Loucy (cell line): ENCODE data around the gene ZMYND15.

ENCODE experiments used
- H2AFZ ChIP-seq: fragments of 200-600 bp; sonication (generic); 2 replicates; pipeline ENCODE4 v1.6.0; 2016; ENCODE audit warnings: antibody characterized with exemption, mild to moderate bottlenecking, low read length, moderate library complexity
- H3F3A ChIP-seq: fragments of 200-600 bp; 2 replicates; pipeline ENCODE4 v1.6.0; 2016; ENCODE audit warnings: antibody characterized with exemption, low read depth, mild to moderate bottlenecking
- H3K27me3 ChIP-seq: fragments of 200-600 bp; sonication (generic); 2 replicates; pipeline ENCODE4 v1.6.1; 2014; ENCODE audit warnings: low read length, mild to moderate bottlenecking; ENCODE audit not compliant: insufficient read depth, poor library complexity, severe bottlenecking
- H3K36me3 ChIP-seq: fragments of 200-600 bp; sonication (generic); 2 replicates; pipeline ENCODE4 v1.6.1; 2016; ENCODE audit warnings: low read length; ENCODE audit not compliant: insufficient read depth
- H3K4me1 ChIP-seq: fragments of 200-600 bp; sonication (generic); 2 replicates; pipeline ENCODE4 v1.5.1; 2014; ENCODE audit warnings: low read length, mild to moderate bottlenecking; ENCODE audit not compliant: insufficient read depth, poor library complexity, severe bottlenecking
- H3K4me2 ChIP-seq: fragments of 200-600 bp; sonication (generic); 2 replicates; pipeline ENCODE4 v1.6.0; 2014; ENCODE audit warnings: antibody characterized with exemption, low read length, low read depth, mild to moderate bottlenecking; ENCODE audit not compliant: poor library complexity, severe bottlenecking
- H3K4me3 ChIP-seq: fragments of 200-600 bp; sonication (generic); 2 replicates; pipeline ENCODE4 v1.5.1; 2014; ENCODE audit warnings: low read length, mild to moderate bottlenecking, mixed read lengths; ENCODE audit not compliant: poor library complexity, severe bottlenecking
- H3K79me2 ChIP-seq: fragments of 200-600 bp; sonication (generic); 2 replicates; pipeline ENCODE4 v1.6.1; 2014; ENCODE audit warnings: low read length; ENCODE audit not compliant: insufficient read depth
- H3K9ac ChIP-seq: fragments of 200-600 bp; sonication (generic); 2 replicates; pipeline ENCODE4 v1.6.0; 2014; ENCODE audit warnings: mild to moderate bottlenecking, low read depth, low read length, moderate library complexity; ENCODE audit not compliant: poor library complexity, severe bottlenecking
- H3K9me2 ChIP-seq: fragments of 200-600 bp; sonication (generic); replicated peaks from 2 replicates; pipeline ENCODE4 v1.6.1; 2016; ENCODE audit warnings: low read depth, low read length, mixed read lengths
- H3K9me3 ChIP-seq: fragments of 200-600 bp; sonication (generic); 2 replicates; pipeline ENCODE4 v1.6.1; 2014; ENCODE audit warnings: mild to moderate bottlenecking, antibody characterized with exemption, low read length, low read depth; ENCODE audit not compliant: insufficient read depth
- H4K20me1 ChIP-seq: fragments of 200-600 bp; sonication (generic); 2 replicates; pipeline ENCODE4 v1.6.0; 2014; ENCODE audit warnings: antibody characterized with exemption, low read length, mild to moderate bottlenecking; ENCODE audit not compliant: insufficient read depth, poor library complexity, severe bottlenecking
- EZH2phosphoT487 ChIP-seq: fragments of 200-600 bp; IDR thresholded peaks from 2 replicates; pipeline ENCODE4 v1.6.1; 2018; ENCODE audit warnings: antibody characterized with exemption, mild to moderate bottlenecking, moderate library complexity, borderline replicate concordance
- TF ChIP-seq, protein P1 (sequence below): fragments of 200-600 bp; sonication (generic); conservative IDR thresholded peaks from 2 replicates; pipeline ENCODE4 v1.5.1; 2014; ENCODE audit warnings: mild to moderate bottlenecking, antibody characterized with exemption, low read length

The ZMYND15 gene

DNA sequence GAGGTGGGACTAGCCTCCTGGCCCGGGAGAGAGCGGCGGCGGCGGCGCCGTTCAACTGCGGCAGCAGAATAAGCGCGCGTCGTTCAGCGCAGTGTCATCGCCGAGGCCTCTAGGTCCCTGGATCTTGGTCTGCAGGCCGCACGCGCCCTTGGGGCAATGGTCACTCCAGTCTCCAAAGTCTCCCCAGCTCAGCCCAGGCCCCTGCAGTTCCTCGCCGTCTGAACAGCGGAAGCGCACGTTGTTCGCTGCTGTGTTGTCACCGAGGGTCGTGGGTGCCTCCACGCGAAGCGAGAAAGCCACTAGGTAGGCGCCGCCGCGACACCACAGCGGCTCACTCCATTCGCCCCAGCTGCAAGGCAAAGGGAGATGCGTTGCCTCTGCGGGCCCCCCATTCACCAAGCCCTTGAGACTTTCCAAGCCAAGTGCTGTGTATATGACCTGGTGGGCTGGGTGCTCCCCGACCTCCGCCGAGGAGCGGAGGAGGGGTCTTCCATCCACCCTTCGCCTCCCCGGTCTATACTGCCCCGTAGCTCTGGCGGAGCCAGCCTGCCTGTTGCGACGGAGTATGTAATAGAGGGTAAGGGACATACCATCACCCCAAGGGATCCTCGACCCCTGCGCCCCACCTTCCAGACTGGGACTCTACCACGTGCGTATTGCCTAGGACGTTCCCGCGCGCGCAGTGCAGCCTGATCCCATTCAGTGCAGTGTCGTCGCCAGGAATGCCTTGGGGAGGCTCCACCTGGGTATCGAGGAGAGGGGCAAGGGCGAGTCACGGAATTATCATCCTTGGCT, 45.9 kb downstream of the ZMYND15 start:
- Histone ChIP-seq H3K4me2 (no peak overlapping the region), H3K9ac (no peak overlapping the region), H3K36me3 (no peaks in the 10 kb centered on the region), H2AFZ (no peak overlapping the region), H3K9me3 (no peaks in the 10 kb centered on the region), H3K9me2 (no peaks in the 10 kb centered on the region), H4K20me1 (no peaks in the 10 kb centered on the region), H3K4me1 (peaks cover 7% of the 10 kb centered on the region), H3K79me2 (no peaks in the 10 kb centered on the region), H3F3A (peaks cover 4% of the 10 kb centered on the region; the same call in 1 of the 2 replicates), H3K4me3 (no peak overlapping the region), H3K27me3 (no peaks in the 10 kb centered on the region)
- TF ChIP-seq, protein P1, sequence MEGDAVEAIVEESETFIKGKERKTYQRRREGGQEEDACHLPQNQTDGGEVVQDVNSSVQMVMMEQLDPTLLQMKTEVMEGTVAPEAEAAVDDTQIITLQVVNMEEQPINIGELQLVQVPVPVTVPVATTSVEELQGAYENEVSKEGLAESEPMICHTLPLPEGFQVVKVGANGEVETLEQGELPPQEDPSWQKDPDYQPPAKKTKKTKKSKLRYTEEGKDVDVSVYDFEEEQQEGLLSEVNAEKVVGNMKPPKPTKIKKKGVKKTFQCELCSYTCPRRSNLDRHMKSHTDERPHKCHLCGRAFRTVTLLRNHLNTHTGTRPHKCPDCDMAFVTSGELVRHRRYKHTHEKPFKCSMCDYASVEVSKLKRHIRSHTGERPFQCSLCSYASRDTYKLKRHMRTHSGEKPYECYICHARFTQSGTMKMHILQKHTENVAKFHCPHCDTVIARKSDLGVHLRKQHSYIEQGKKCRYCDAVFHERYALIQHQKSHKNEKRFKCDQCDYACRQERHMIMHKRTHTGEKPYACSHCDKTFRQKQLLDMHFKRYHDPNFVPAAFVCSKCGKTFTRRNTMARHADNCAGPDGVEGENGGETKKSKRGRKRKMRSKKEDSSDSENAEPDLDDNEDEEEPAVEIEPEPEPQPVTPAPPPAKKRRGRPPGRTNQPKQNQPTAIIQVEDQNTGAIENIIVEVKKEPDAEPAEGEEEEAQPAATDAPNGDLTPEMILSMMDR, result no peak
- TF ChIP-seq EZH2phosphoT487, result no peak

DNA sequence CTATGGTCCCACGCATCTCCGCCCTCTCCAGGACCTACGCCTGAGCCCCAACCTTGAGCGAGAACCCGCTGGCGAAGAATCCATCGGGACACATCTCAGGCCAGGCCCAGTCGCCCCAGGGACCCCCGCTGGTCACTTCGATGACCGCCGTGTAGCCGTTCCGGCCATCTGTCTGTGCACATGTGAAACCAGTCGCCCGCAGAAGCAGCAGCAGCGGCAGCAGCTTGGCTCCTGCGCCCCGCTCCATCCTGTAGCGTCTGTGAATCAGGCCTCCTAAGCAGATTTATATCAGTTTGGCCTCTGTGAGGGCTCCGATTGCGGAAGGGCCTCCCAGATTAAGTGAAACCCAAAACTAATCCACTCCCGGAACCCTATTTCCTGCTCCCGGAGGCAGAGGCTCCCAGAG, 46.5 kb downstream of the ZMYND15 start, which contains the start of gene VMO1:
Gene VMO1 (minus strand): TSS at position 259 of the 406 bp plus-strand sequence. CDS start 12 bp downstream, at position 247.
- TF ChIP-seq, protein P1, result no peak
- TF ChIP-seq EZH2phosphoT487, result no peak
- Histone ChIP-seq H3K9ac (no peak within 1 kb of the TSS), H3K4me1 (peaks cover 10% of the 10 kb centered on the region), H3K36me3 (no peaks in the 10 kb centered on the region), H4K20me1 (no peaks in the 10 kb centered on the region), H3K27me3 (no peaks in the 10 kb centered on the region), H3K9me2 (no peaks in the 10 kb centered on the region), H3F3A (peaks cover 4% of the 10 kb centered on the region; the same call in 1 of the 2 replicates), H3K4me3 (no peak within 1 kb of the TSS), H3K9me3 (no peaks in the 10 kb centered on the region), H2AFZ (no peak within 1 kb of the TSS), H3K4me2 (no peak within 1 kb of the TSS), H3K79me2 (no peaks in the 10 kb centered on the region)

DNA sequence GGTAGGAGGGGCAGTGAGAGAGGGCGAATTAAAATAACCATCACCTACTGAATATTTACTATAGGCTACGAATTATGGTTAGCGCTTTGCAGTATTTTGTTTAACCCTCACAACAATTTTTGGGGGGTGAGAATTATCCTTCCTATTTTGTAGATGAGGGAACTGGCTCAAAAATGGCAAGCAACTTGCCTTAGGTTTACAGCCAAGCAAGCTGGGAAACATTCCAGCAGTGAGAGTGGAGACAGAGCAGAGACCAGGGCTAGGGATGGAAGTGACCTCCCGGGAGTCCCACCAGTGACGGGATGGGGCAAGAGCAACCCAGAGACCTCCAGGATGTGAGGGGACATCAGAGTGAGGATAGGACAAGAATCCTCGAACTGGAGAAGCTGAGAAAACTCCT, 46.9 kb downstream of the ZMYND15 start:
- H4K20me1 ChIP-seq, result no peaks in the 10 kb centered on the region
- peaks cover 10% of the 10 kb centered on the region for H3K4me1 ChIP-seq
- H3K4me3 ChIP-seq, result no peak overlapping the region
- TF ChIP-seq, protein P1, result no peak
- no peak for TF ChIP-seq EZH2phosphoT487
- H3F3A ChIP-seq, result peaks cover 4% of the 10 kb centered on the region; the same call in 1 of the 2 replicates
- H3K9ac ChIP-seq, result no peak overlapping the region
- no peaks in the 10 kb centered on the region for H3K36me3 ChIP-seq
- no peak overlapping the region for H2AFZ ChIP-seq
- no peaks in the 10 kb centered on the region for H3K79me2 ChIP-seq
- no peaks in the 10 kb centered on the region for H3K9me3 ChIP-seq
- no peak overlapping the region for H3K4me2 ChIP-seq
- H3K9me2 ChIP-seq, result no peaks in the 10 kb centered on the region
- H3K27me3 ChIP-seq, result no peaks in the 10 kb centered on the region
